HG03571 (cell line): ENCODE measurements around the gene CRYBB2.
"Not testable (repeated sequence)": the region's sequence is repeated elsewhere in the genome, so short reads cannot be mapped to it uniquely, and the experiment has no call there.

ENCODE experiments used
- ATAC-seq: cut with Tn5 transposase; IDR thresholded peaks from one replicate; pipeline ENCODE4 v1.9.1; 2021; ENCODE audit not compliant: unreplicated experiment

The CRYBB2 gene

GRCh38 chr22:25199731-25200520, 19.5 kb upstream of the CRYBB2 start, which contains the start of gene CRYBB3:
Gene CRYBB3, plus strand, starts transcription at chr22:25199858. Its CDS starts 1,539 bp downstream, at chr22:25201397.
- no peak for ATAC-seq

- ATAC-seq, result no peak
Observed at GRCh38 chr22:25200967-25201366, 18.5 kb upstream of the CRYBB2 start.

- no peak for ATAC-seq
Observed at GRCh38 chr22:25201557-25202273, 17.7 kb upstream of the CRYBB2 start.

GRCh38 chr22:25202290-25202921, 17.0 kb upstream of the CRYBB2 start:
- no peak for ATAC-seq

- ATAC-seq, result no peak
Observed at GRCh38 chr22:25203082-25203481, 16.4 kb upstream of the CRYBB2 start.

GRCh38 chr22:25204547-25204946, 14.9 kb upstream of the CRYBB2 start:
- ATAC-seq, result not testable (repeated sequence)

GRCh38 chr22:25205847-25206246, 13.6 kb upstream of the CRYBB2 start:
- ATAC-seq, result no peak

GRCh38 chr22:25206998-25207397, 12.4 kb upstream of the CRYBB2 start:
- ATAC-seq, result no peak

GRCh38 chr22:25207553-25208157, 11.8 kb upstream of the CRYBB2 start:
- ATAC-seq, result no peak

GRCh38 chr22:25208328-25208727, 11.1 kb upstream of the CRYBB2 start:
- ATAC-seq, result no peak

GRCh38 chr22:25208743-25209505, 10.5 kb upstream of the CRYBB2 start:
- no peak for ATAC-seq

- ATAC-seq, result no peak
Observed at GRCh38 chr22:25210793-25211192, 8.6 kb upstream of the CRYBB2 start.

GRCh38 chr22:25212337-25212736, 7.1 kb upstream of the CRYBB2 start:
- no peak for ATAC-seq

GRCh38 chr22:25213221-25213620, 6.2 kb upstream of the CRYBB2 start:
- no peak for ATAC-seq

- no peak for ATAC-seq
Observed at GRCh38 chr22:25216230-25216629, 3.2 kb upstream of the CRYBB2 start.

- ATAC-seq, result no peak
Observed at GRCh38 chr22:25219948-25220442, 556 bp downstream of the CRYBB2 start.

GRCh38 chr22:25221790-25222189, 2.4 kb downstream of the CRYBB2 start:
- ATAC-seq, result no peak

- ATAC-seq, result no peak
Observed at GRCh38 chr22:25223269-25223850, 3.9 kb downstream of the CRYBB2 start.

- no peak for ATAC-seq
Observed at GRCh38 chr22:25228822-25229221, 9.4 kb downstream of the CRYBB2 start.

GRCh38 chr22:25230760-25231159, 11.3 kb downstream of the CRYBB2 start:
- ATAC-seq, result not testable (repeated sequence)
